LoVo (cell line): Measurements from ENCODE around the gene HSPA6.
"Not testable (repeated sequence)": the region's sequence is repeated elsewhere in the genome, so short reads cannot be mapped to it uniquely, and the experiment has no call there.

Experiments
- DNase-seq: peaks from one replicate; pipeline ENCODE4 v3.0.0-alpha.2; 2016; ENCODE audit warnings: low spot score

HSPA6 gene

GRCh38 chr1:161560960-161561715, 36.8 kb downstream of the HSPA6 start:
- peak; percentile 16 for DNase-seq

DNA sequence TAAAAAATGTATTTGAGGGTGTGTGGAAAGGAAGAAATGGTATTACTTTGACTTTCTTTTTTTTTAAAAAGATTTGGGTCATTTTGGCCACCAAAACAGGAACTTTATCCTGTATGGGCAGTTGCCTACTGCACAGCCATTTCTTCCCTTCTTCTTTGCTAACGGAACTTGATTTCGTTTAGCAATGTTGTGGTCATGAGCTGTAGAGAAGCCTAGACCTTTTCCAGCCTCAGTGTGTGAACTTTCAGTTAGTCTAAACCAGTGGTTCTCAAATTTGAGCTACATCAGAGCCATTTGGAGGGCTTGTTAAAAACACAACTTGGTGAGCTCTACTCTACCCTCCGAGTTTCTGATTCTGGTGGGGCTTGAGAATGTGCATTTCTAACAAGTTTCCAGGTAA, 38.1 kb downstream of the HSPA6 start:
- not testable (repeated sequence) for DNase-seq

- DNase-seq: not testable (repeated sequence)
These were observed 39.2 kb downstream of the HSPA6 start for GRCh38 chr1:161563522-161563921.

GRCh38 chr1:161566602-161566960, 42.2 kb downstream of the HSPA6 start:
- not testable (repeated sequence) for DNase-seq

GRCh38 chr1:161571703-161572102, 47.4 kb downstream of the HSPA6 start:
- DNase-seq: not testable (repeated sequence)
